Nucleus accumbens (tissue), 56 donors: ENCODE measurements around the gene GTSE1.

Source experiments
- DNase-seq, 56 donors: peaks; one replicate each; lab custom pipeline; 2025; lab: John Stamatoyannopoulos, UW

GTSE1 gene

GRCh38 chr22:46360891-46361290 lies 64.2 kb downstream of the GTSE1 start:
- DNase-seq: no peak

- DNase-seq: peak in 2 of 56 donors; percentile 17 to 20
These were observed 65.1 kb downstream of the GTSE1 start for GRCh38 chr22:46361826-46362202.

DNA sequence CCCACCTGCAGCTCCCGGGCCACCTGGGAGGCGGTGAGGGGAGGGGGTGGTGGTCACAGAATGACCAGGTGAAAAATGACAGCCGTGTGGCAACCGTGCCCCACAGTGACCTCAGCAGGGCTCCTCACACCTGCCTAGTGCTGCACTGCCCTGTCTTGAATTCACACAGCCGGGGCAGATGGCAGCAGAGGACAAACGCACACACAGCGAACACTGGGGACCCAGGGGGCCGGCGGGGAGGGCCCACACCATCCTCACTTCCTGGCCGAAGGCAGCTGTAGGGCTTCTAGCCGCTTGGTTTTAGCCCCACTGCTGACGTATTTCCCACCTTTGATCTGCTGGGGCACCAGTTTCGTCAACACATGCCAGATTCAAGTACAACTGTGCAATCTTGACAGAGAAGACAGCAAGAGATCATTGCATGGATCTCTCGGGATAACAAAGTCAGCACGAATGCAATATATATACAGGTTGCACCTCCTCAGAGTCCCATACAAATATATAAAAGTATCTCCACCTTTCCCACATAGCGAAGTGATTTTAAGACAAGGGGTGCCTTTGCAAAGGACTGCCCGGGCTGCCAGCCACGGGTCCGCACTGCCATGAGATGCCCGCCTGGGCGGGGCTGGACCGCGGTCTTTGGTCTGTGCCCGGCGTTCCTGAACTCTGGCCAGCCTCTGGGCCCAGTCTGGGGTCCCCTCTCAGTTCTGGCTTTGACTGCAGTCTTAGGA lies 65.7 kb downstream of the GTSE1 start:
- no peak for DNase-seq

- DNase-seq: no peak
These were observed 66.4 kb downstream of the GTSE1 start for GRCh38 chr22:46362934-46363515.

DNA sequence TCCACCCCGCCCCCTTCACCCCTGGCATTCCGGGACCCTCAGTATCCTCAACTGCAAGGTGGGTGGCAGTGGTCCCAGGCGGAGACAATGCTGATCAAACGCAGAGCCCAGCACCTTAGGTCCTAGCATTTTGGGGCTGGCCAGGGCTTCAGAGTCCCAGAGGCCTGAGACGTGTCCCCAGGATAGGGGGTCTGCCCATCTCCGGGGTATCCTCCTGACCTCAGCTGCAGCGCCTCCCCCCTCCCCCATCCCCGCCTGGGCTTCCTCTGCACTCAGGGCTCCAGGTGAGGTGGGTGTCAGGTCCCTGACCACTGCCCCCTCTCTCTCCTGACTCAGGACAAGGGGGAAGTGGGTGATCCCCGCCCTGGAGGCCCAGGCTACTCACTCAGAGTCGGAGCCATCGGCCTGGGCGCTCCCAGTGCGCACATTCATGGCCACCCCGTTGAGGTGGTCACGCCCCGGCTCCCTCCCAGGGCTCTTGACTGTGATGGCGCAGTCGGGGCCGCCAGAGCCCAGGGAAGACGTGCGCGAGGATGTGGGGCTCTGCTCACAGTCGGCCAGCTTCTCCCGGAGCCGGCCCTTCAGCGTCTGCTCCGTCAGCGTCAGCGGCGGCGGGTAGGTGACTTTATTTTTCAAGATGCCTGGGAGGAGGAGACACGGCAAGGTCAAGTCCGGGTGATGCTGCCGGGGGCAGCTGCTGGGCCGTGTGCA lies 67.1 kb downstream of the GTSE1 start:
- DNase-seq: no peak

DNA sequence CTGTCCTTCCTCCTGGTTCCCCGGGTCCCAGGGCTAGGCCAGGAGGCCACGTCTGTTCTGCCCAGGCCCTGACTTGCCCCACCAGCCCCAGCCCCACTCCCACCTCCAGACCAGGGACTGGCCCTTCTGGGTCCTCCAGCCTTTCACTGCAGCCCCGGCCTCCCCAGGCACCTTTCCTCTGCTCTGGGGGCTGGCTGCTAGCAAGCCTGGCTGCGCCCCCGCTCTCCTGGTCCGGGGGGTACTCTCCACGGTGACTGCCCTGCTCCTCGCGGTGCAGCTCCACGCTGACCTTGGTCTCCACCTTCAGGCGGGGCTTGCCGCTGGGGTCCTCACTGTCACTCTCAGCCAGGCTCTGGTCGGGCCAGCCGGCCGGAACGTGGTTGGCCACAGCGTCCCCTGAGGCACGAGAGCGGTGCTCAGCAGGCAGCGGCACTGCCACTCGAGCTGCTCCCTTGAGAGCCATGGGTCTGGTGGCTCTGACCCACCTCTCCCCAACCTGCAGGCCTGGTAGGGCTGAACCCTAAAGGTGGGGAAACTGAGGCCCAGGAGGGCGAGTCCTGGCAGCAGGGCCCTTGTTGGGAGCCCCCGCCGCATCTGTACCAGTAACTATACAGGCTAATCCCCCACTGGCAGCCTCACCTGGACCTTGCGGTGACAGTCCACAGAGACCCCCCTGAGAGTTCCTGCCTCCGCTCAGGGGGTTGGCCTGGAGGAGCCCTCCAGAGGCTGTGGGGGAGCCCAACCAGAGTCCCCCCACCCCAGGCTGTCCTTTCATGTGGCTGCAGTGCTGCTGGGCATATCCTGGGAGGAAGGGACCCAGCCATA lies 67.9 kb downstream of the GTSE1 start:
- no peak for DNase-seq

DNA sequence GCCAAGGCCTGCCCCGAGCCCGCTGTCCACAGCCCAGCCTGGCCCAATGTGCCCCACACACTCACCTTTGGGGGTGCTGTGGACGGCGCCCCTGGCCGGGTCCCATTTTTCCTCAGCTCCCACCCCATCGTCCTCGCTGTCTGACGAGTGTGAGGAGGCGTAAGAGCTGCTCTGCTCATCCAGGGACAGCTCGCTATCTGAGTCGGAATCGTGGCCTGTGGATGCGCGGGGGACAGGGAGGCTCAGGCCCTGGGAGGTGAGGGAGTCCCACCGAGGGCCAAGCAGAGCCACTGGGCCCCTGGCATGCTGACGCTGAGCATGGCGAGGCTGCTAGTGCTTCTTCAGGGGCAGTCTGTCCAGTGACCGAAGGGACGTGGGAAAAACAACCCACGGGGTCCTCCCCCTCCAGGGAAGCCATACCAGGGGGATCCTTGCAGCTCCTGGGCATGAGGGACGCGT lies 68.5 kb downstream of the GTSE1 start:
- DNase-seq: no peak

GRCh38 chr22:46366327-46366731 lies 69.7 kb downstream of the GTSE1 start:
- DNase-seq: no peak

DNA sequence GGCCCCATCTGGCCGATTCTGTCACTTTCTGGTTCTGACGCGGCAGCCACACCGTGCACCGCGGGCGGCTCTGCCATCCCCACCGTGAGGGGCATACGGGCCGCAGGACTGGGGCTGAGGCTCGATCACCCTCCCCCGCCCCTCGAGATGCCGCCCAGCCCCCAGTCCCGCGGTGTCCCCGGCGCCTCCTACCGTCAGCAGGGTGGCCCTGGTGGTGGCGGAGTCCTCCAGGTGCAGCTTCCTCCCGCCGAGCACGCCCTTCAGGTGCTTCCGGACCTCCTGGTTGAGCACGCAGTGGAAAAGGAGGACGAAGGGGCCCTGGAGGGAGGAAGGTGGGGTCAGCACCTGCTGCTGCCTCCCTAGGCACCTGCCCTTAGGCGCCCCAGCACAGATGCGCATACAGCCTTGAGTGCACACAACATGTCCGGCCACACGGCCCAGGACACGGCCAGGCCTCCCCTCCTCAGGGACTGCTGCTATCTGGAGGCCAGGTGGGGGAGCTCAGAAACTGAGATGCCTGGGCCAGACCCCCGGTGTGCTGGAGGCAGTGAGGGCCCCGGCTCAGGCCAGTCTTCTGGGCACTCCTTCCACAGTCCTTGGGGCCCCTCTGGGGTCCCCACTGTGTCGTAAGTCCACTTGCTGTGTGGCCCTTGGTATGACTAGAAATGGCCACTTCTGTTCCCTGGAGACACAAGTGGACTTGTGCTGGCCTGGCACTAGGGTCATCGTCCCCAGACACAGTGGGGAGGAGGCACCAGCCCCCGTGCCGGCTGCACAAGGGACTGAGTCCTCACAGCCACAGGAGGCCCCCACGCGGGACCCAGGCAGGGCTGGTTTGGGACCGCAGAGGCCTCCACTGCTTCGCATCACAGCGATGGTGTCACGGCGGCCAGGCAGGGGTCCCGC lies 70.4 kb downstream of the GTSE1 start:
- no peak for DNase-seq

GRCh38 chr22:46367707-46368191 lies 71.1 kb downstream of the GTSE1 start:
- DNase-seq: peak in 12 of 56 donors; percentile 5 to 54 (median 19)

- no peak for DNase-seq
These were observed 71.8 kb downstream of the GTSE1 start for GRCh38 chr22:46368422-46368821.

- no peak for DNase-seq
These were observed 72.4 kb downstream of the GTSE1 start for GRCh38 chr22:46368871-46369715.

- DNase-seq: no peak
These were observed 73.3 kb downstream of the GTSE1 start for GRCh38 chr22:46369716-46370583.

DNA sequence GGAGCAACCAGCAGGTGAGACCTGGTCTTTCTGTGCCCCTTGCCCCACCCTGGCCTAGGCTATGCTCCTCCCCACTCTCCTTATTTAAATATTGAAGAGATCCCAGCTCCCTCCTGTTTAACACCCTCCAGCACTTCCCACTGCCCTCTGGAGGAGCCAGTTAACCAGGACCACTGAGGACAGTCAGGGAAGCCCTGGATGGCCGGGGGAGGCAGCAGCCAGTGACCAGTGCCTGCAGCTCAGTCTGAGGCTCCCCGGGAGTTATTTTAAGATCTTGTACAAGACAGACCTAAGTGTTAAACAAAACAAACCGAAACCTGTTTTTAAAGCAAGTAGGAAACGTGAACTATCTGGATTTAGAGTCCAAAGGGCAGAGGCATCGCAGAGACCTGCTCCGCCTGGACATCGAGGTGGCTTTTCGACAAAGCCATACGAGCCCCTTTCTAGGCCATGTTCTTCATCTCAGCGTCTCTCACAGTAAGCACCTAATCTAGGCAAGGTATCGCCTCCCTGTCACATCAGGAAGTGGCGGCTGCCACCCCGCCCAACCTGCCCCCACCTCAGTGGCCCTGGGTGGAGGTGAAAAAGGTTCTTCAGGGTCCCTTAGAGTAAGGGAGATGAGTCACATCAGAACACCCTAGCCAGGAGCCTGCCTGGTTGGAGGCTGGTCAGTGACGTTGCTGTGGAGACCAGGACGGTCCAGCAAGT lies 74.1 kb downstream of the GTSE1 start:
- no peak for DNase-seq

GRCh38 chr22:46371623-46372226 lies 75.1 kb downstream of the GTSE1 start:
- no peak for DNase-seq

DNA sequence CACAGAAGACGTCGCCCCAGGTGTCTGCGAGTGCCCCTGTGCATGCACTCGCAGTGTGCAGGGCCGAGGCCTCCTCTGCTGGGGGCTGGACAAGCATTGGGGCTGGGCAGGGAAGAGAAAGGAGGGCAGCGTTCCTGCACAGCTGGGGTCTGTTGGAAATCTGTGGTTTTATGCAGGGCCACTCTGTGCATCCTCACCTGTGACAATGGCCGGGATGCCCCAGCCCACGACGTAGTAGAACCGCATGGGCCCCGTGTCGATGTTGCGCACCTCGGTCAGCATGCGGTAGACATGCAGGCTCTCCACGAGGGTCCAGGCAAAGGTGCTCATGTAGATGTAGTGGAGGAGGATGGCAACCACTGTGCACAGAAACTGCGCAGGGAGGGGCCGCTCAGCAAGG lies 76.0 kb downstream of the GTSE1 start:
- DNase-seq: no peak

DNA sequence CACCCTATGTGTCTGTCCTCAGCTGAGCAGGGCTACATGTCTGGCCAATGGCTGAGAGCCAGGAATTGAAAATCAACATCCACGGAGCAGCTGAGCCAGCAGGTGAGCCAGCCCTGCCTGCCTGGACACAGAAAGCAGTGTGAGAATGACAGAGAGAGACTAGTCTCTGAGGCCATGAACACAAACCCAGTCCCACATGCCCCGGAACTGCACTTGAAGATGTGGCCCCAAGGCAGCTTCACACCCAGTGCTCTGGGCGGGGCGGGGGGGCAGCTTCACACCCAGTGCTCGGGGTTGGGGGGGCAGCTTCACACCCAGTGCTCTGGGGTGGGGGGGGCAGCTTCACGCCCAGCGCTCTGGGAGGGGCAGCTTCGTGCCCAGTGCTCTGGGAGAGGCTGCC lies 76.5 kb downstream of the GTSE1 start:
- no peak for DNase-seq
